ENCODE measurements around the gene PLPPR1. TPM values are rescaled to one million over a fixed set of nuclear protein-coding genes. Genes with fewer than 3 reads are reported as not detected.

PLPPR1 gene
- total RNA-seq, 1 experiment from 2014 or later, result not detected

DNA sequence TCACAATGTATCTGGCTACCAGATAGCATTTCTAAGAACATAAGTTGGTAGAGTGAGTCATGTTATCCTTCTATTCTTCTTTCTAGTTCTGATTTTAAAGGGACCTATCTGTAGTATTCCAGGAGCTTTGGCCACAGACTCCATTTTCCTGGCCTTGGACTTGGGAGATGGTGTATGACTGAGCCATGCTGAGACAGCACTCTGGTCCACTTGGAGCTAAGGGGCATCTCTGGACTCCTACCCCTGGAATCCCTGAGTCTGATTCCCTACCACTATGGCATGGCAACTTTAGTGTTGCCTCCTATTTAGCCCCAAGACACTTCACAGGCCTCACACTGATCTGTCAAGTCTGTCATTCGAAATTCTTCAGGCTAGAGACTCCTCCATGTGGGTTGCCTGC lies 297.5 kb downstream of the PLPPR1 start:
- Histone ChIP-seq H3K27me3 (ENCODE audit: insufficient read depth, low read length) (no peaks in the 10 kb centered on the region), H3K4me1 (ENCODE audit: control insufficient read depth in 1 of 2, insufficient read depth in 2 of 2, low read length in 2 of 2) (no peaks in the 10 kb centered on the region), H3K9ac (ENCODE audit: low read length) (no peak overlapping the region), H2AFZ (ENCODE audit: low read depth, low read length, poor library complexity, severe bottlenecking) (no peak overlapping the region), H3K79me2 (ENCODE audit: insufficient read depth, low read length) (no peaks in the 10 kb centered on the region), H3K9me3 (ENCODE audit: control insufficient read depth in 1 of 2, insufficient read depth in 1 of 2, low read depth in 1 of 2, low read length in 2 of 2) (no peaks in the 10 kb centered on the region), H3K27ac (ENCODE audit: low read depth, low read length) (no peak overlapping the region), H3K9me2 (ENCODE audit: insufficient read depth) (no peaks in the 10 kb centered on the region), H3K4me2 (ENCODE audit: low read length) (no peak overlapping the region), H3K4me3 (replicated peaks in 1 of 2; ENCODE audit: low read depth in 1 of 2, low read length in 2 of 2) (no peak overlapping the region), H3K36me3 (ENCODE audit: control insufficient read depth in 1 of 2, insufficient read depth in 2 of 2, low read length in 2 of 2) (no peaks in the 10 kb centered on the region), H4K20me1 (ENCODE audit: insufficient read depth) (no peaks in the 10 kb centered on the region)
- CTCF ChIA-PET, result interaction anchor here (2.1 kb wide), 1 partner anchor 14 kb away, joined by 6 read pairs; no protein-coding TSS in a partner anchor
- ATAC-seq (no peak), DNase-seq (ENCODE audit: low read depth, low spot score) (no peak)
- BruUV-seq (replicated peaks), result no TSS peak
- intact Hi-C loops (cut with micrococcal nuclease), result no loop called here
- RAD21 ChIA-PET (ENCODE audit: low non-redundant PET in 1 of 2, low total read pairs in 2 of 2, uncharacterized antibody in 2 of 2, unreplicated experiment in 2 of 2), result no interaction called here
- POLR2A ChIA-PET, result no interaction called here
- TF ChIP-seq, protein P1, sequence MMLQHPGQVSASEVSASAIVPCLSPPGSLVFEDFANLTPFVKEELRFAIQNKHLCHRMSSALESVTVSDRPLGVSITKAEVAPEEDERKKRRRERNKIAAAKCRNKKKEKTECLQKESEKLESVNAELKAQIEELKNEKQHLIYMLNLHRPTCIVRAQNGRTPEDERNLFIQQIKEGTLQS (IDR thresholded peaks at IDR 0.05), result no peak
- TF ChIP-seq, protein P2, sequence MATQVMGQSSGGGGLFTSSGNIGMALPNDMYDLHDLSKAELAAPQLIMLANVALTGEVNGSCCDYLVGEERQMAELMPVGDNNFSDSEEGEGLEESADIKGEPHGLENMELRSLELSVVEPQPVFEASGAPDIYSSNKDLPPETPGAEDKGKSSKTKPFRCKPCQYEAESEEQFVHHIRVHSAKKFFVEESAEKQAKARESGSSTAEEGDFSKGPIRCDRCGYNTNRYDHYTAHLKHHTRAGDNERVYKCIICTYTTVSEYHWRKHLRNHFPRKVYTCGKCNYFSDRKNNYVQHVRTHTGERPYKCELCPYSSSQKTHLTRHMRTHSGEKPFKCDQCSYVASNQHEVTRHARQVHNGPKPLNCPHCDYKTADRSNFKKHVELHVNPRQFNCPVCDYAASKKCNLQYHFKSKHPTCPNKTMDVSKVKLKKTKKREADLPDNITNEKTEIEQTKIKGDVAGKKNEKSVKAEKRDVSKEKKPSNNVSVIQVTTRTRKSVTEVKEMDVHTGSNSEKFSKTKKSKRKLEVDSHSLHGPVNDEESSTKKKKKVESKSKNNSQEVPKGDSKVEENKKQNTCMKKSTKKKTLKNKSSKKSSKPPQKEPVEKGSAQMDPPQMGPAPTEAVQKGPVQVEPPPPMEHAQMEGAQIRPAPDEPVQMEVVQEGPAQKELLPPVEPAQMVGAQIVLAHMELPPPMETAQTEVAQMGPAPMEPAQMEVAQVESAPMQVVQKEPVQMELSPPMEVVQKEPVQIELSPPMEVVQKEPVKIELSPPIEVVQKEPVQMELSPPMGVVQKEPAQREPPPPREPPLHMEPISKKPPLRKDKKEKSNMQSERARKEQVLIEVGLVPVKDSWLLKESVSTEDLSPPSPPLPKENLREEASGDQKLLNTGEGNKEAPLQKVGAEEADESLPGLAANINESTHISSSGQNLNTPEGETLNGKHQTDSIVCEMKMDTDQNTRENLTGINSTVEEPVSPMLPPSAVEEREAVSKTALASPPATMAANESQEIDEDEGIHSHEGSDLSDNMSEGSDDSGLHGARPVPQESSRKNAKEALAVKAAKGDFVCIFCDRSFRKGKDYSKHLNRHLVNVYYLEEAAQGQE (IDR thresholded peaks at IDR 0.05; ENCODE audit: low read depth), result no peak
- TF ChIP-seq POLR2A (IDR thresholded peaks at IDR 0.05; ENCODE audit: borderline replicate concordance, extremely low read depth, insufficient read depth, insufficient read length), result no peak
- no peak for TF ChIP-seq EZH2 (IDR thresholded peaks at IDR 0.05)
- no peak for TF ChIP-seq TCF7L2 (IDR thresholded peaks at IDR 0.05; ENCODE audit: borderline replicate concordance, extremely low read depth, insufficient read depth, insufficient read length)
- TF ChIP-seq JUND (IDR thresholded peaks at IDR 0.05), result no peak
- TF ChIP-seq SP1 (IDR thresholded peaks at IDR 0.05; ENCODE audit: low read depth), result no peak
- TF ChIP-seq POLR2AphosphoS5 (IDR thresholded peaks at IDR 0.05; ENCODE audit: low read depth, low read length), result no peak
- TF ChIP-seq, protein P3, sequence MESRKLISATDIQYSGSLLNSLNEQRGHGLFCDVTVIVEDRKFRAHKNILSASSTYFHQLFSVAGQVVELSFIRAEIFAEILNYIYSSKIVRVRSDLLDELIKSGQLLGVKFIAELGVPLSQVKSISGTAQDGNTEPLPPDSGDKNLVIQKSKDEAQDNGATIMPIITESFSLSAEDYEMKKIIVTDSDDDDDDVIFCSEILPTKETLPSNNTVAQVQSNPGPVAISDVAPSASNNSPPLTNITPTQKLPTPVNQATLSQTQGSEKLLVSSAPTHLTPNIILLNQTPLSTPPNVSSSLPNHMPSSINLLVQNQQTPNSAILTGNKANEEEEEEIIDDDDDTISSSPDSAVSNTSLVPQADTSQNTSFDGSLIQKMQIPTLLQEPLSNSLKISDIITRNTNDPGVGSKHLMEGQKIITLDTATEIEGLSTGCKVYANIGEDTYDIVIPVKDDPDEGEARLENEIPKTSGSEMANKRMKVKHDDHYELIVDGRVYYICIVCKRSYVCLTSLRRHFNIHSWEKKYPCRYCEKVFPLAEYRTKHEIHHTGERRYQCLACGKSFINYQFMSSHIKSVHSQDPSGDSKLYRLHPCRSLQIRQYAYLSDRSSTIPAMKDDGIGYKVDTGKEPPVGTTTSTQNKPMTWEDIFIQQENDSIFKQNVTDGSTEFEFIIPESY (IDR thresholded peaks at IDR 0.05; ENCODE audit: extremely low read depth, insufficient replicate concordance, low read length), result no peak
- no peak for TF ChIP-seq SRF (IDR thresholded peaks at IDR 0.05; ENCODE audit: low read depth)
